H9 (cell line): ENCODE data around the gene MOCS1. TPM values are rescaled to one million over a fixed set of nuclear protein-coding genes. Genes with fewer than 3 reads are reported as not detected.

Source experiments
- DNase-seq: peaks from one replicate; pipeline ENCODE4 v3.0.0-alpha.2; 2017
- H2AFZ ChIP-seq: one replicate; pipeline ENCODE4 v1.6.1; 2013; ENCODE audit warnings: mild to moderate bottlenecking, low read length, control low read depth, moderate library complexity
- H2AK5ac ChIP-seq: 2 replicates; pipeline ENCODE4 v1.6.1; 2013; ENCODE audit warnings: low read length, control low read depth, mixed read lengths; ENCODE audit not compliant: insufficient read length
- H2BK120ac ChIP-seq: one replicate; pipeline ENCODE4 v1.6.1; 2013; ENCODE audit warnings: low read depth, mild to moderate bottlenecking, low read length, control low read depth, inconsistent platforms; ENCODE audit not compliant: poor library complexity, severe bottlenecking
- H2BK12ac ChIP-seq: 2 replicates; pipeline ENCODE4 v1.6.1; 2013; ENCODE audit warnings: low read length, control low read depth, mixed read lengths, low read depth; ENCODE audit not compliant: insufficient read length
- H2BK15ac ChIP-seq: 2 replicates; pipeline ENCODE4 v1.6.1; 2013; ENCODE audit warnings: low read depth, low read length, control low read depth
- H2BK20ac ChIP-seq: one replicate; pipeline ENCODE4 v1.6.1; 2013; ENCODE audit warnings: low read depth, mild to moderate bottlenecking, low read length, control low read depth, inconsistent platforms; ENCODE audit not compliant: poor library complexity, severe bottlenecking
- H2BK5ac ChIP-seq: 2 replicates; pipeline ENCODE4 v1.6.1; 2013; ENCODE audit warnings: low read length, control low read depth, mixed read lengths; ENCODE audit not compliant: insufficient read length
- H3K14ac ChIP-seq: 2 replicates; pipeline ENCODE4 v1.6.1; 2013; ENCODE audit warnings: low read length, control low read depth; ENCODE audit not compliant: insufficient read depth
- H3K18ac ChIP-seq: 2 replicates; pipeline ENCODE4 v1.6.1; 2013; ENCODE audit warnings: low read depth, mild to moderate bottlenecking, mixed read lengths, low read length, control low read depth; ENCODE audit not compliant: insufficient read length
- H3K23ac ChIP-seq: 2 replicates; pipeline ENCODE4 v1.6.1; 2013; ENCODE audit warnings: low read length, control low read depth, mixed read lengths, low read depth; ENCODE audit not compliant: insufficient read length
- H3K23me2 ChIP-seq: 2 replicates; pipeline ENCODE4 v1.6.1; 2013; ENCODE audit warnings: low read depth, mild to moderate bottlenecking, mixed read lengths, low read length, control low read depth; ENCODE audit not compliant: insufficient read length, poor library complexity, severe bottlenecking
- H3K27ac ChIP-seq: 2 replicates; pipeline ENCODE4 v1.5.1; 2013; ENCODE audit warnings: low read length, control low read depth, mixed read lengths, low read depth; ENCODE audit not compliant: insufficient read length
- H3K27me3 ChIP-seq: 2 replicates; pipeline ENCODE4 v1.6.1; 2013; ENCODE audit warnings: low read length, control low read depth, inconsistent platforms; ENCODE audit not compliant: insufficient read depth
- H3K4ac ChIP-seq: 2 replicates; pipeline ENCODE4 v1.6.1; 2013; ENCODE audit warnings: low read depth, mild to moderate bottlenecking, control low read depth, inconsistent platforms, low read length, moderate library complexity
- H3K4me1 ChIP-seq: 2 replicates; pipeline ENCODE4 v1.6.1; 2013; ENCODE audit warnings: low read length, control low read depth, inconsistent platforms; ENCODE audit not compliant: insufficient read depth
- H3K4me2 ChIP-seq: 2 replicates; pipeline ENCODE4 v1.6.1; 2013; ENCODE audit warnings: low read length, control low read depth, mixed read lengths; ENCODE audit not compliant: insufficient read length, insufficient read depth
- H3K56ac ChIP-seq: 2 replicates; pipeline ENCODE4 v1.6.1; 2013; ENCODE audit warnings: low read depth, mild to moderate bottlenecking, mixed read lengths, low read length, control low read depth; ENCODE audit not compliant: insufficient read length
- H3K79me1 ChIP-seq: 2 replicates; pipeline ENCODE4 v1.6.1; 2013; ENCODE audit warnings: low read depth, mild to moderate bottlenecking, moderate library complexity, low read length, control low read depth, inconsistent platforms; ENCODE audit not compliant: insufficient read depth, poor library complexity, severe bottlenecking
- H3K79me2 ChIP-seq: 2 replicates; pipeline ENCODE4 v1.6.1; 2013; ENCODE audit warnings: low read length, control low read depth, inconsistent platforms; ENCODE audit not compliant: insufficient read depth
- H3K9ac ChIP-seq: 2 replicates; pipeline ENCODE4 v1.6.1; 2013; ENCODE audit warnings: low read length, control low read depth, mixed read lengths; ENCODE audit not compliant: insufficient read length; ENCODE audit errors: extremely low read depth
- H3K9me3 ChIP-seq: one replicate; pipeline ENCODE4 v1.6.1; 2013; ENCODE audit warnings: low read depth, low read length, inconsistent platforms; ENCODE audit not compliant: control insufficient read depth
- H3T11ph ChIP-seq: one replicate; pipeline ENCODE4 v1.6.1; 2013; ENCODE audit warnings: mild to moderate bottlenecking, low read length, control low read depth, inconsistent platforms
- H4K20me1 ChIP-seq: one replicate; pipeline ENCODE4 v1.6.1; 2013; ENCODE audit not compliant: control insufficient read depth, insufficient read length, insufficient read depth
- H4K5ac ChIP-seq: 2 replicates; pipeline ENCODE4 v1.6.1; 2013; ENCODE audit warnings: low read depth, mild to moderate bottlenecking, mixed read lengths, low read length, control low read depth; ENCODE audit not compliant: insufficient read length
- H4K8ac ChIP-seq: replicated peaks from 2 replicates; pipeline ENCODE4 v1.6.1; 2013; ENCODE audit warnings: low read length, control low read depth, mixed read lengths, low read depth; ENCODE audit not compliant: insufficient read length
- H4K91ac ChIP-seq: 2 replicates; pipeline ENCODE4 v1.6.1; 2013; ENCODE audit warnings: low read depth, mild to moderate bottlenecking, moderate library complexity, mixed read lengths, low read length, control low read depth; ENCODE audit not compliant: insufficient read length
- H3K27ac Mint-ChIP-seq, 3 experiments: 2 replicates in 2 of 3; 3 replicates in 1 of 3; pipeline ENCODE4 v1.8.0; 2020 to 2021; ENCODE audit warnings: mixed read lengths in 3 of 3, mild to moderate bottlenecking in 1 of 3, moderate library complexity in 1 of 3
- H3K27me3 Mint-ChIP-seq: 2 replicates; pipeline ENCODE4 v1.8.0; 2021; ENCODE audit warnings: low read depth, mild to moderate bottlenecking, moderate library complexity, mixed read lengths
- H3K36me3 Mint-ChIP-seq, 3 experiments: 2 replicates in 2 of 3; 3 replicates in 1 of 3; pipeline ENCODE4 v1.8.0; 2020 to 2021; ENCODE audit warnings: low read depth in 3 of 3, mixed read lengths in 3 of 3; ENCODE audit not compliant: insufficient read depth in 1 of 3
- H3K4me1 Mint-ChIP-seq, 2 experiments: 2 replicates each; pipeline ENCODE4 v1.8.0; 2020; ENCODE audit warnings: mixed read lengths in 2 of 2
- H3K4me3 Mint-ChIP-seq, 2 experiments: 2 replicates in 1 of 2; 3 replicates in 1 of 2; pipeline ENCODE4 v1.8.0; 2020 to 2021; ENCODE audit warnings: mild to moderate bottlenecking in 2 of 2, mixed read lengths in 2 of 2, moderate library complexity in 1 of 2
- H3K9me3 Mint-ChIP-seq, 2 experiments: 2 replicates in 1 of 2; 3 replicates in 1 of 2; pipeline ENCODE4 v1.8.0; 2020; ENCODE audit warnings: mild to moderate bottlenecking in 2 of 2, mixed read lengths in 2 of 2, moderate library complexity in 1 of 2
- CTCF ChIP-seq: fragments of 200-600 bp; sonication (generic); conservative IDR thresholded peaks from 3 replicates; pipeline ENCODE4 v1.8.0; 2021; ENCODE audit warnings: antibody characterized with exemption, mild to moderate bottlenecking
- WGBS: extraction: QIAGEN DNeasy Blood & Tissue Kit; methylation state at CpG from one replicate; pipeline ENCODE4 v1.1.7; 2013; ENCODE audit warnings: missing lambda C conversion rate, low lambda C conversion rate, mixed read lengths; ENCODE audit not compliant: insufficient read length; ENCODE audit errors: extremely low coverage; 5-methylcytosine and 5-hydroxymethylcytosine counted together
- total RNA-seq: library from RNA; stranded (reverse); gene quantifications from 2 replicates; pipeline ENCODE4 v1.2.1, GENCODE V29; 2021

MOCS1 gene
- total RNA-seq, 1 experiment from 2014 or later, result 15.2 TPM

- Histone ChIP-seq H3K23me2 (no peaks in the 10 kb centered on the region), H2BK15ac (no peak overlapping the region), H3K27ac (no peak overlapping the region), H4K91ac (no peak overlapping the region), H2BK5ac (no peak overlapping the region), H3K9ac (no peak overlapping the region), H3K4ac (no peak overlapping the region), H3K23ac (no peak overlapping the region), H3T11ph (no peak overlapping the region), H3K4me2 (no peak overlapping the region), H3K79me2 (no peaks in the 10 kb centered on the region), H3K56ac (no peak overlapping the region), H4K8ac (no peak overlapping the region), H2BK12ac (no peak overlapping the region), H3K14ac (no peak overlapping the region), H4K5ac (no peak overlapping the region), H4K20me1 (no peaks in the 10 kb centered on the region), H3K27me3 (no peaks in the 10 kb centered on the region), H3K9me3 (no peaks in the 10 kb centered on the region), H3K79me1 (no peaks in the 10 kb centered on the region), H2AFZ (no peak overlapping the region), H2BK20ac (no peak overlapping the region), H3K18ac (no peak overlapping the region), H2BK120ac (no peak overlapping the region), H2AK5ac (no peak overlapping the region), H3K4me1 (no peaks in the 10 kb centered on the region)
- Mint-ChIP-seq H3K4me3 (no peak overlapping the region), H3K36me3 (no peaks in the 10 kb centered on the region; a peak in 1 of 7 replicates), H3K27me3 (peaks cover 2% of the 10 kb centered on the region), H3K4me1 (peaks cover 3 to 9% of the 10 kb centered on the region in 2 experiments; a peak in 2 of 4 replicates), H3K9me3 (no peaks in the 10 kb centered on the region; a peak in 1 of 5 replicates), H3K27ac (no peak overlapping the region)
- no peak for DNase-seq
- TF ChIP-seq CTCF, result no peak
- no CpG with 5 or more reads among the region's 7 CpGs for WGBS
These were observed 48.6 kb downstream of the MOCS1 start for GRCh38 chr6:39885691-39886090.
